Activated naive CD4-positive, alpha-beta T cell treated with anti-CD3 and anti-CD28 coated beads, Interleukin-2, amount 50 U/mL, for 24 hours (primary cell): Measurements from ENCODE around the gene MEIS2.

Source experiments
- H3K27ac Mint-ChIP-seq: one replicate; pipeline ENCODE4 v1.8.0; 2021; ENCODE audit warnings: mild to moderate bottlenecking, mixed read lengths
- H3K27me3 Mint-ChIP-seq: one replicate; pipeline ENCODE4 v1.8.0; 2021; ENCODE audit warnings: mixed read lengths
- H3K36me3 Mint-ChIP-seq: one replicate; pipeline ENCODE4 v1.8.0; 2021; ENCODE audit warnings: mixed read lengths
- H3K4me1 Mint-ChIP-seq: one replicate; pipeline ENCODE4 v1.8.0; 2021; ENCODE audit warnings: mixed read lengths
- H3K4me3 Mint-ChIP-seq: one replicate; pipeline ENCODE4 v1.8.0; 2021; ENCODE audit warnings: mild to moderate bottlenecking, mixed read lengths
- H3K9me3 Mint-ChIP-seq: one replicate; pipeline ENCODE4 v1.8.0; 2021; ENCODE audit warnings: mixed read lengths

The MEIS2 gene

GRCh38 chr15:36943508-36944361 is 156.6 kb downstream of the MEIS2 start:
- peaks cover 10% of the 10 kb centered on the region for H3K27me3 Mint-ChIP-seq
- H3K4me3 Mint-ChIP-seq = no peak overlapping the region
- no peaks in the 10 kb centered on the region for H3K4me1 Mint-ChIP-seq
- no peaks in the 10 kb centered on the region for H3K36me3 Mint-ChIP-seq
- H3K27ac Mint-ChIP-seq = no peak overlapping the region
- H3K9me3 Mint-ChIP-seq = peaks cover 5% of the 10 kb centered on the region

GRCh38 chr15:36942248-36942827 is 158.0 kb downstream of the MEIS2 start:
- H3K36me3 Mint-ChIP-seq = no peaks in the 10 kb centered on the region
- H3K4me3 Mint-ChIP-seq = no peak overlapping the region
- H3K9me3 Mint-ChIP-seq = peaks cover 5% of the 10 kb centered on the region
- no peak overlapping the region for H3K27ac Mint-ChIP-seq
- peaks cover 11% of the 10 kb centered on the region for H3K27me3 Mint-ChIP-seq
- no peaks in the 10 kb centered on the region for H3K4me1 Mint-ChIP-seq

- peaks cover 11% of the 10 kb centered on the region for H3K27me3 Mint-ChIP-seq
- H3K9me3 Mint-ChIP-seq = peaks cover 5% of the 10 kb centered on the region
- no peaks in the 10 kb centered on the region for H3K36me3 Mint-ChIP-seq
- H3K4me3 Mint-ChIP-seq = no peak overlapping the region
- no peaks in the 10 kb centered on the region for H3K4me1 Mint-ChIP-seq
- no peak overlapping the region for H3K27ac Mint-ChIP-seq
These were observed 158.6 kb downstream of the MEIS2 start for GRCh38 chr15:36941798-36942197.

GRCh38 chr15:36940636-36941260 is 159.6 kb downstream of the MEIS2 start:
- H3K36me3 Mint-ChIP-seq = no peaks in the 10 kb centered on the region
- peaks cover 5% of the 10 kb centered on the region for H3K9me3 Mint-ChIP-seq
- peaks cover 11% of the 10 kb centered on the region for H3K27me3 Mint-ChIP-seq
- no peaks in the 10 kb centered on the region for H3K4me1 Mint-ChIP-seq
- H3K27ac Mint-ChIP-seq = no peak overlapping the region
- no peak overlapping the region for H3K4me3 Mint-ChIP-seq

- no peak overlapping the region for H3K4me3 Mint-ChIP-seq
- no peak overlapping the region for H3K27ac Mint-ChIP-seq
- peaks cover 11% of the 10 kb centered on the region for H3K27me3 Mint-ChIP-seq
- H3K9me3 Mint-ChIP-seq = peaks cover 5% of the 10 kb centered on the region
- no peaks in the 10 kb centered on the region for H3K4me1 Mint-ChIP-seq
- H3K36me3 Mint-ChIP-seq = no peaks in the 10 kb centered on the region
These were observed 160.1 kb downstream of the MEIS2 start for GRCh38 chr15:36940219-36940618.

- no peak overlapping the region for H3K27ac Mint-ChIP-seq
- H3K36me3 Mint-ChIP-seq = no peaks in the 10 kb centered on the region
- peaks cover 10% of the 10 kb centered on the region for H3K27me3 Mint-ChIP-seq
- no peak overlapping the region for H3K4me3 Mint-ChIP-seq
- no peaks in the 10 kb centered on the region for H3K4me1 Mint-ChIP-seq
- H3K9me3 Mint-ChIP-seq = peaks cover 5% of the 10 kb centered on the region
These were observed 161.6 kb downstream of the MEIS2 start for GRCh38 chr15:36938764-36939163.

- H3K4me1 Mint-ChIP-seq = no peaks in the 10 kb centered on the region
- no peak overlapping the region for H3K4me3 Mint-ChIP-seq
- H3K36me3 Mint-ChIP-seq = no peaks in the 10 kb centered on the region
- peaks cover 10% of the 10 kb centered on the region for H3K27me3 Mint-ChIP-seq
- H3K27ac Mint-ChIP-seq = no peak overlapping the region
- H3K9me3 Mint-ChIP-seq = peaks cover 5% of the 10 kb centered on the region
These were observed 162.2 kb downstream of the MEIS2 start for GRCh38 chr15:36938131-36938530.

- no peak overlapping the region for H3K4me3 Mint-ChIP-seq
- H3K4me1 Mint-ChIP-seq = no peaks in the 10 kb centered on the region
- no peak overlapping the region for H3K27ac Mint-ChIP-seq
- H3K36me3 Mint-ChIP-seq = no peaks in the 10 kb centered on the region
- peaks cover 8% of the 10 kb centered on the region for H3K27me3 Mint-ChIP-seq
- H3K9me3 Mint-ChIP-seq = peaks cover 5% of the 10 kb centered on the region
These were observed 163.7 kb downstream of the MEIS2 start for GRCh38 chr15:36936613-36937012.

GRCh38 chr15:36933255-36933990 is 166.9 kb downstream of the MEIS2 start:
- H3K9me3 Mint-ChIP-seq = peaks cover 9% of the 10 kb centered on the region
- H3K4me1 Mint-ChIP-seq = no peaks in the 10 kb centered on the region
- H3K27me3 Mint-ChIP-seq = peaks cover 3% of the 10 kb centered on the region
- H3K4me3 Mint-ChIP-seq = no peak overlapping the region
- no peak overlapping the region for H3K27ac Mint-ChIP-seq
- no peaks in the 10 kb centered on the region for H3K36me3 Mint-ChIP-seq

GRCh38 chr15:36932070-36932469 is 168.3 kb downstream of the MEIS2 start:
- Mint-ChIP-seq H3K36me3 (no peaks in the 10 kb centered on the region), H3K27me3 (peaks cover 2% of the 10 kb centered on the region), H3K9me3 (peaks cover 10% of the 10 kb centered on the region), H3K4me1 (no peaks in the 10 kb centered on the region), H3K4me3 (no peak overlapping the region), H3K27ac (no peak overlapping the region)

GRCh38 chr15:36931434-36931833 is 168.9 kb downstream of the MEIS2 start:
- Mint-ChIP-seq H3K27me3 (peaks cover 3% of the 10 kb centered on the region), H3K9me3 (peaks cover 10% of the 10 kb centered on the region), H3K27ac (no peak overlapping the region), H3K4me3 (no peak overlapping the region), H3K36me3 (no peaks in the 10 kb centered on the region), H3K4me1 (no peaks in the 10 kb centered on the region)

- peaks cover 3% of the 10 kb centered on the region for H3K27me3 Mint-ChIP-seq
- H3K9me3 Mint-ChIP-seq = peaks cover 10% of the 10 kb centered on the region
- H3K27ac Mint-ChIP-seq = no peak overlapping the region
- no peaks in the 10 kb centered on the region for H3K36me3 Mint-ChIP-seq
- H3K4me1 Mint-ChIP-seq = no peaks in the 10 kb centered on the region
- H3K4me3 Mint-ChIP-seq = no peak overlapping the region
These were observed 173.9 kb downstream of the MEIS2 start for GRCh38 chr15:36926427-36926825.

GRCh38 chr15:36925653-36926426 is 174.5 kb downstream of the MEIS2 start:
- Mint-ChIP-seq H3K9me3 (peaks cover 10% of the 10 kb centered on the region), H3K4me3 (no peak overlapping the region), H3K4me1 (no peaks in the 10 kb centered on the region), H3K27me3 (peaks cover 3% of the 10 kb centered on the region), H3K27ac (no peak overlapping the region), H3K36me3 (no peaks in the 10 kb centered on the region)

GRCh38 chr15:36925049-36925448 is 175.3 kb downstream of the MEIS2 start:
- Mint-ChIP-seq H3K27ac (no peak overlapping the region), H3K27me3 (peaks cover 3% of the 10 kb centered on the region)

GRCh38 chr15:36924034-36924433 is 176.3 kb downstream of the MEIS2 start:
- H3K27me3 Mint-ChIP-seq = peaks cover 6% of the 10 kb centered on the region
- no peak overlapping the region for H3K4me3 Mint-ChIP-seq
- no peak overlapping the region for H3K27ac Mint-ChIP-seq
- H3K36me3 Mint-ChIP-seq = no peaks in the 10 kb centered on the region
- no peaks in the 10 kb centered on the region for H3K4me1 Mint-ChIP-seq
- H3K9me3 Mint-ChIP-seq = peaks cover 7% of the 10 kb centered on the region

More at GRCh38 chr15:36925049-36925448, 175.3 kb downstream of the MEIS2 start:
- no peak overlapping the region for H3K4me3 Mint-ChIP-seq
- H3K4me1 Mint-ChIP-seq = no peaks in the 10 kb centered on the region
- no peaks in the 10 kb centered on the region for H3K36me3 Mint-ChIP-seq
- peaks cover 10% of the 10 kb centered on the region for H3K9me3 Mint-ChIP-seq
